HL-60 (cell line): ENCODE measurements around the gene RORC.

ENCODE experiments used
- DNase-seq, 2 experiments: peaks; one replicate each; pipeline ENCODE4 v3.0.0-alpha.2; 2010 to 2020; ENCODE audit warnings: low read depth in 1 of 2, low spot score in 1 of 2
- H3K27ac ChIP-seq: fragments of 250-450 bp; sonication (Bioruptor Pico); replicated peaks from 2 replicates; pipeline ENCODE4 v1.5.1; 2020; ENCODE audit warnings: mild to moderate bottlenecking, moderate library complexity
- H3K27me3 ChIP-seq: fragments of 250-450 bp; sonication (Bioruptor Pico); 2 replicates; pipeline ENCODE4 v1.5.1; 2021; ENCODE audit warnings: mild to moderate bottlenecking, moderate library complexity; ENCODE audit not compliant: insufficient read depth, poor library complexity, severe bottlenecking
- H3K4me3 ChIP-seq: replicated peaks from 2 replicates; pipeline ENCODE4 v1.5.1; 2011; ENCODE audit warnings: mild to moderate bottlenecking, control low read depth, low read length; ENCODE audit not compliant: insufficient read depth
- GABPA ChIP-seq: IDR thresholded peaks from 2 replicates; pipeline ENCODE4 v1.6.1; 2012; ENCODE audit warnings: low read depth
- POLR2AphosphoS5 ChIP-seq: IDR thresholded peaks from 2 replicates; pipeline ENCODE4 v1.6.1; 2012; ENCODE audit warnings: low read depth
- SPI1 ChIP-seq: IDR thresholded peaks from 2 replicates; pipeline ENCODE4 v1.6.1; 2012; ENCODE audit warnings: low read depth, mild to moderate bottlenecking, borderline replicate concordance
- TF ChIP-seq, protein P1 (sequence below): IDR thresholded peaks from one replicate; pipeline ENCODE4 v1.5.1; 2011; ENCODE audit warnings: low read length, control low read depth, inconsistent platforms; ENCODE audit not compliant: insufficient read depth
- TF ChIP-seq, protein P2 (sequence below): IDR thresholded peaks from 2 replicates; pipeline ENCODE4 v1.6.1; 2012; ENCODE audit warnings: low read depth; ENCODE audit not compliant: insufficient replicate concordance

The RORC gene

DNA sequence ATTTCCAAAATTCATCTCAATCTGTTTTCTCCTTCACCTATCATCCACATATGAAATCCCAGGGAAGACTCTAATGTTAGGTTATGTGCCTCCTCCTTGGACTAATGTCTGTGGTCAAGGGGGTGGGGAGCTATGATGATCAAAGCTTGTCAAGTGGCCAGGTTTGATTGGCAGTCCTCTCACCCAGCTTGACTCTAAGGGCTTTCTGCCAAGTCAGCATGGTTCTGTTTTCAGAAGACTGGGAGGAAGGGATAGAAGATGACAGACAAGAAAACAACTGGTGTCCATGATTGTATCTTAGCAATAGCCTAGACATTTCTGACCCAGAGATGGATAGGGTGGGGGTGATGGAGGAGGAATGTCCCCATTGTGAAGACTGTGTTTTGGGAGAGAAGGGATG lies 31.0 kb upstream of the RORC start:
- no peak overlapping the region for H3K4me3 ChIP-seq
- no peak for DNase-seq
- no peak for TF ChIP-seq GABPA
- no peak for TF ChIP-seq POLR2AphosphoS5
- TF ChIP-seq, protein P1, sequence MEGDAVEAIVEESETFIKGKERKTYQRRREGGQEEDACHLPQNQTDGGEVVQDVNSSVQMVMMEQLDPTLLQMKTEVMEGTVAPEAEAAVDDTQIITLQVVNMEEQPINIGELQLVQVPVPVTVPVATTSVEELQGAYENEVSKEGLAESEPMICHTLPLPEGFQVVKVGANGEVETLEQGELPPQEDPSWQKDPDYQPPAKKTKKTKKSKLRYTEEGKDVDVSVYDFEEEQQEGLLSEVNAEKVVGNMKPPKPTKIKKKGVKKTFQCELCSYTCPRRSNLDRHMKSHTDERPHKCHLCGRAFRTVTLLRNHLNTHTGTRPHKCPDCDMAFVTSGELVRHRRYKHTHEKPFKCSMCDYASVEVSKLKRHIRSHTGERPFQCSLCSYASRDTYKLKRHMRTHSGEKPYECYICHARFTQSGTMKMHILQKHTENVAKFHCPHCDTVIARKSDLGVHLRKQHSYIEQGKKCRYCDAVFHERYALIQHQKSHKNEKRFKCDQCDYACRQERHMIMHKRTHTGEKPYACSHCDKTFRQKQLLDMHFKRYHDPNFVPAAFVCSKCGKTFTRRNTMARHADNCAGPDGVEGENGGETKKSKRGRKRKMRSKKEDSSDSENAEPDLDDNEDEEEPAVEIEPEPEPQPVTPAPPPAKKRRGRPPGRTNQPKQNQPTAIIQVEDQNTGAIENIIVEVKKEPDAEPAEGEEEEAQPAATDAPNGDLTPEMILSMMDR, result no peak
- no peak for TF ChIP-seq SPI1
- no peak overlapping the region for H3K27ac ChIP-seq
- no peaks in the 10 kb centered on the region for H3K27me3 ChIP-seq

DNA sequence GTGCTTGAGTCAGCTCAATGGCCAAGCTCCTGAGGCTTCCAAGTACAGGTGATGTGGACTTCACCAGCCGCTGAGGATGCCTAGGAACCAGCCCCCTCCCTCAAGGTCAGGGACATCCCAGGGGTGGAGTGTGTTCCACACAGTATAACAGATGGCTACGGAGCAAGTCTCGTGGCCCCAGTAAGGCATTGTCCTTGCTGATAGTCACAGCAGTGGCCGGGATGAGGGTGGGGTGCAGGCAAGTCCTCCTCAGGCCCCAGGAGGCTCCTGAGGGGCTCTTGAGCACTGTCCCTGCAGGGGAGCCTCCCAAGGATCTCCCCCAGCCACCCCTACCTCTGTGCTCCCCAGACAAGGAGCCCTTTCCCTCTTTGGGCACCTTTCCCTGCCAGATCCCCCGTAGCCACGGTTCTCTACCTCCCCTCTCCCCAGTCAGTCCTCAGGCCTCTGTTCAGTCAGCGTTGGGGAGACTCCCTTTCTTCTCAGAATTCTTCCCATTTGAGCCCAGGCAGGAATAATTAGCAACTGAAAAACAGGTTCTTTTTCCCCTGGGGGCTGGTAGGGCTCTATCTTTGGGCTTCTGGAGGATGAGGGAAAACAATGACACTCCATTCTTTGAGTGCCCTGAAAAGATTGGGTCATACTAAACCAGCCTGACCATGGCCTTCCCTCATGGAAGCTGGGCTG lies 29.0 kb upstream of the RORC start:
- no peak for TF ChIP-seq POLR2AphosphoS5
- no peak for TF ChIP-seq GABPA
- no peak for TF ChIP-seq SPI1
- TF ChIP-seq, protein P1, result no peak
- TF ChIP-seq, protein P2, sequence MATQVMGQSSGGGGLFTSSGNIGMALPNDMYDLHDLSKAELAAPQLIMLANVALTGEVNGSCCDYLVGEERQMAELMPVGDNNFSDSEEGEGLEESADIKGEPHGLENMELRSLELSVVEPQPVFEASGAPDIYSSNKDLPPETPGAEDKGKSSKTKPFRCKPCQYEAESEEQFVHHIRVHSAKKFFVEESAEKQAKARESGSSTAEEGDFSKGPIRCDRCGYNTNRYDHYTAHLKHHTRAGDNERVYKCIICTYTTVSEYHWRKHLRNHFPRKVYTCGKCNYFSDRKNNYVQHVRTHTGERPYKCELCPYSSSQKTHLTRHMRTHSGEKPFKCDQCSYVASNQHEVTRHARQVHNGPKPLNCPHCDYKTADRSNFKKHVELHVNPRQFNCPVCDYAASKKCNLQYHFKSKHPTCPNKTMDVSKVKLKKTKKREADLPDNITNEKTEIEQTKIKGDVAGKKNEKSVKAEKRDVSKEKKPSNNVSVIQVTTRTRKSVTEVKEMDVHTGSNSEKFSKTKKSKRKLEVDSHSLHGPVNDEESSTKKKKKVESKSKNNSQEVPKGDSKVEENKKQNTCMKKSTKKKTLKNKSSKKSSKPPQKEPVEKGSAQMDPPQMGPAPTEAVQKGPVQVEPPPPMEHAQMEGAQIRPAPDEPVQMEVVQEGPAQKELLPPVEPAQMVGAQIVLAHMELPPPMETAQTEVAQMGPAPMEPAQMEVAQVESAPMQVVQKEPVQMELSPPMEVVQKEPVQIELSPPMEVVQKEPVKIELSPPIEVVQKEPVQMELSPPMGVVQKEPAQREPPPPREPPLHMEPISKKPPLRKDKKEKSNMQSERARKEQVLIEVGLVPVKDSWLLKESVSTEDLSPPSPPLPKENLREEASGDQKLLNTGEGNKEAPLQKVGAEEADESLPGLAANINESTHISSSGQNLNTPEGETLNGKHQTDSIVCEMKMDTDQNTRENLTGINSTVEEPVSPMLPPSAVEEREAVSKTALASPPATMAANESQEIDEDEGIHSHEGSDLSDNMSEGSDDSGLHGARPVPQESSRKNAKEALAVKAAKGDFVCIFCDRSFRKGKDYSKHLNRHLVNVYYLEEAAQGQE, result no peak
- DNase-seq, result no peak
- Histone ChIP-seq H3K27me3 (no peaks in the 10 kb centered on the region), H3K4me3 (no peak overlapping the region), H3K27ac (no peak overlapping the region)

DNA sequence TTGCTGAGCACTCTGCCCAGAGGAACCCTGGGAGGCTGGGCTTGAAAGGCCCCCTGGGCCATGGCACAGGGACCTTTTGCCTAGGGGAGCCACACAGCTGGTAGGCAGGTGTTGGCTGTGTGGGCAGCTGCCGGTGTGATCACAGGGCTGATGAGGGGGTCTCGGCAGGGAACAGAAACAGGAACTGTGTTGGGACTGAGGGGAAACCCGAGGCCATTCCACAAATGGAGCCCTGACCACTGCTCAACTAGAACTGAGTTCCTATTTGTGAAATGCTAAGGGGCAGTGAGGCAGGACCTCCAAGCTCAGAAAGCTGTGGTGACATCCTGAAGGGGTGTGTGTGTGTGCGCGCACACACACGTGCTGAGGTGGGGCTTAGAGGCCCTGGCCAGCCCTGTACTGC lies 28.3 kb upstream of the RORC start:
- Histone ChIP-seq H3K4me3 (no peak overlapping the region), H3K27me3 (no peaks in the 10 kb centered on the region), H3K27ac (no peak overlapping the region)
- TF ChIP-seq, protein P1, result no peak
- TF ChIP-seq, protein P2, result no peak
- TF ChIP-seq POLR2AphosphoS5 (no peak), SPI1 (no peak), GABPA (no peak)
- DNase-seq, result no peak
